HG03521 (cell line): ENCODE measurements around the gene UBE2E2.
A peak's percentile ranks its signal among the peaks of the same experiment; 100 is the strongest.

Experiments
- ATAC-seq: cut with Tn5 transposase; IDR thresholded peaks from one replicate; pipeline ENCODE4 v1.9.1; 2021; ENCODE audit warnings: mild to moderate bottlenecking, moderate library complexity; ENCODE audit not compliant: unreplicated experiment

UBE2E2 gene

GRCh38 chr3:23435318-23435717, 232.2 kb downstream of the UBE2E2 start:
- no peak for ATAC-seq

DNA sequence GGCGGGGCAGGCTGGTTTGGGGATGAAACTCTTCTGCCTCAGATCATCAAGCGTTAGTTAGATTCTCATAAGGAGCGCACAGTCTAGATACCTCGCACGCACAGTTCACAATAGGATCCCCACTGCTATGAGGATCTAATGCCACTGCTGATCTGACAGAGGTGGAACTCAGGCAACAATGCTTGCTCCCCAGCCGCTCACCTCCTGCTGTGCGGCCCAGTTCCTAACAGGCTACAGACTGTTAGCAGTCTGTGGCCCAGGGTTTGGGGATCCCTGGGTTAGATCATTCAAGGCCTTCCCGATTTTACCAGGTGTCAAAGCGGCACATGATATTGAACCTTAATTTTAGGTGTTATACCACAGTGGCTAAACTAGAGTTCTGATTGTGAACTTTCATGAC, 232.8 kb downstream of the UBE2E2 start:
- ATAC-seq = no peak

DNA sequence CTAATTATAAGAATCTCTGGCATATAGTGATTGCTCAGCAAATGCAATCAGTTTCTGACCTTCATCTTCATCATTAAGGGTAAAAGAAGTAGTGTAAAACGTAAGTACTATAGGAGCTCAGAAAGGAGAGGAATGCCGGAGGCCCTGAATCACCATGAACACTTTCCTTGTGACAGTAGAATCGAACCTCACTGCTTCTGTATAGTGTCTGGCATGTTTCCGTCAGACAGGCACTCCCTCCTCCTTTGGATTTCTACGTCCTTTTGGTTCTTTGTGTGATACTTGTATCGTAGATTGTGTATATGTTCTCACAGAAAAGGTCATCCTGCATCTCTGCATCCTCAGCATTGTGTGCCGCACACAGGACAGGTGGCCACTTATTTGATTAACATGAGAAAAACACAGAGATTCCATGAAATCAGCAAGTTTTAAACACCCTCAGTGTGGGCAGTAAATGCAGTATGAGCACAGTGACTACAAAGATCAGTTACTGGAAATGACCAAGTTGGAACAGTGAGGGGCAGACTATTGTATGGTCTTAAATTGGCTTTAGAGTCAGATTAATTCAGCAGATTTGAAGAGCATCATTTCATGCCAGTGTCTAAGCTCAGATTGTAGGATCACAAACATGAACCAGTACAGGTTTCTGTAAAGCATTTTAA, 234.5 kb downstream of the UBE2E2 start:
- no peak for ATAC-seq

DNA sequence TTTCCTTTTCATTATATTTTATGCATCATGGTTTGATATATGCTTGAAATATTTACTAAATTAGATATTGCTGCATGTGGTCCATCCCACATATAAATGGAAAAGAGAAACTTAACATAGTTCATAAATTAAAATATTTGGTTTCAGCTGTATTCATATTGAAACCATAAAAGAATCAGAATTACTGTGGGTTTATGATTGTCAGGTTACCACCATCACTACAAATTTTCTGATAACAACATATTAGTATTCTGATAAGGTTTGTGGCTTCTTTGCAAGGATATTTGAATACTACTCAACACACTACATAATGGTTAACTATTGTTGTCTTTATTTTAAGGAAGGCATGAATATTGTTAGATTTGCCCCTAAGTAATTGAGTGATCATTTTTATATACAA, 235.5 kb downstream of the UBE2E2 start:
- ATAC-seq = peak; percentile 41

DNA sequence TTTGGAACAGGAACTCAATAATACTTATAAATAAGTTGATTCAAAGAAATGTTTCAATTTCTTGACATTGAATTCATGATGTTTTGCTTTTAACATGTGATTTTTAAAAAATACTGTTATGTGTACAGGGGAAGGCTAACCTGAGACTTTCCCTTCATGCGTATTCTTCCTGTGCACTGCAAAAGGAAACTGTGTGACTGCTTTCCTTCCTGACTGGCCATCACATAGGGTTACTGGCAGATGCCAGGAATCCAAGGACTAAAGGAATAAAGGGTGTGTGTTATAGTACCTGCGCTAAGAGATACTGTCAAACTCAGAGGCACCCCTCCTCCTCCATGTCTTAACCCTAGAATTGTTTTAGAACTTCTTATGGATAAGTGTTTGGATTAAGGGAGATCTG, 236.0 kb downstream of the UBE2E2 start:
- no peak for ATAC-seq

GRCh38 chr3:23440416-23441294, 237.5 kb downstream of the UBE2E2 start:
- no peak for ATAC-seq

- peak; percentile 39 for ATAC-seq
Observed at GRCh38 chr3:23442598-23443383, 239.7 kb downstream of the UBE2E2 start.

DNA sequence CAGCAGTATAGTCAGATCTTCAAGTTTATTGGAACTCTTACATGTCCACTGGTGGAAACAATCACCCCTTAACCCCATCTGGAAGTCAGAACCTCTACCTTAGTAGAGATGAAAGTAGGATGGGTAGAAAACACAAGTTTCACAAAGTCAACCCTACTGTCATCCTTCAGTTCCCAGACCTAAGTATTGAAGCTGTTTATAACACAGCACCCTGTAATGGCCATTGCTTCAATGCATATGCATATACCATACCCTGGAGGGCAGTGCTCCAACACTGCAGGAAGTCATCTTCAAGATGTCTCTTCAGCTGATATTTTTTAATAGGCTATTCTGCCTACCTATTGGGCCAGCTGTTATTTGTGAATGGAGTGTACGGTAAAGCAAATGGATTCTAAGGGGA, 241.3 kb downstream of the UBE2E2 start:
- no peak for ATAC-seq

DNA sequence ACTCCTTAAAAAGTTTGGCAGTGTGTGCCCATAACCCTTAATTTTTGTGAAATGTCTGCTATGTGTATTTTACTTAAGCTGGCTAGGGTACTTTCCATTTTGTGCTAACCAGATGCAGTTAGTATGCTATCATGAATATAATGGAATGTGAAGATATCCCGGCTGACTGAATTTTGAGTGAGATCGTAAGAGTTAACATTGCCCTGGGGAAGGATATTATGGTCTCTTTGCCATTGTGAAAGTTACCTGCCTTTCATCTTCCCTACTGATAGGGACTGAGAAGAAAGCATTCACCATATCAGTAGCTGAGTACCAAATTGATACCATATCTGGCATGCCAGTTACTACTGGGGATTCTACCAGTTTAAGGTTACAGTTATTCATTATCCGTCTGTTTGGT, 243.2 kb downstream of the UBE2E2 start:
- ATAC-seq = no peak

GRCh38 chr3:23448998-23449537, 245.9 kb downstream of the UBE2E2 start:
- no peak for ATAC-seq

- no peak for ATAC-seq
Observed at GRCh38 chr3:23450051-23450450, 246.9 kb downstream of the UBE2E2 start.

GRCh38 chr3:23450806-23451205, 247.7 kb downstream of the UBE2E2 start:
- ATAC-seq = no peak

- ATAC-seq = no peak
Observed at GRCh38 chr3:23452408-23452807, 249.3 kb downstream of the UBE2E2 start.

GRCh38 chr3:23455084-23455483, 252.0 kb downstream of the UBE2E2 start:
- ATAC-seq = no peak

GRCh38 chr3:23455775-23456174, 252.6 kb downstream of the UBE2E2 start:
- ATAC-seq = no peak

GRCh38 chr3:23457697-23458096, 254.6 kb downstream of the UBE2E2 start:
- no peak for ATAC-seq

- ATAC-seq = no peak
Observed at GRCh38 chr3:23459465-23459864, 256.3 kb downstream of the UBE2E2 start.

DNA sequence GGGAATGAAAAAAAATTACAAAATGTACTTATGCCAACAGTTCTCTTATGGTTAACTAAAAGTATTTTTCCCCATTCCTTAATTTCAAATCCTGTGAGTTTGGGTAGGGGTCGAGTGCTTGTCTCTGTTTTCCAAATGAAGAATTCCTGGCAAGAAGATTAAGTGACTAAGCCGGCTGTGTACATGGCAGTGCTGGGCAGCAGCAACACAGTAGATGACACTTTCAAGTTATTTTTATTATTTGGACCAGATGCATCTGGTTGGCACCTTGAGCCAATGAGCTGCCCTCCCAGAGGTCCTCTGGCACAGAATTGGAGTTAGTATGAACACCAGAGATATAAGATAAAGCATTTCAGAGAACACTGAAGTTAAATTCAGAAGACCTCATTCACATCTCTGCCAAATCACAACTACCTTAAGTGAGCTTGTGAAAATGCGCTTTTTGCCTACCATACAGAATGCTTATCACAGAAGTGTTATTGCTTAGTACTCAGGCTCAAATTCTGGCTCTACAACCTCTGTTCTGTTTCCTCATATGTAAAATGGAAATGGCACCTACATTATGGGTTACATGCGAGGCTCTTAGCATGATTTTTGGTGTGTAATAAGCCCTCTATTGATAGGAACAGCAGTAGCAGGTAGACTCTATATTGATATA, 256.9 kb downstream of the UBE2E2 start:
- no peak for ATAC-seq

DNA sequence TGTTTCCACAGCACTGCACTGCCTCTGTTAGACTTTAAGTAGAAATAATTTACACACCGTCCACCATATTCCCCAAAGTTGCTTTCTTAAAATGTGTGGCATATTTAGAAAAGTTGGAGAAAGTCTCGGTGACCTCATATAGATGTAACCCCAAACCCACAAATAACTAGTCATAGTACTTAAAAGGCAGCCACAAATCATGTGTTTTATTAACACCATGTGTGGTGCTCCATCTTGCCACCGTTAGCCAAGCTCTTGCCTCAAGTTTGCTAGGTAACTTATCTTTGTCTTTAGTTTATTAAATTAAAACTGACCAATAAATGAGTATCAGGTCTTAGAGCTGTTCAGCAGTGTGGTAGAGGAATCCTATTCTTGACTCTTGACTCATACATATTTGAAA, 257.9 kb downstream of the UBE2E2 start:
- ATAC-seq = no peak

DNA sequence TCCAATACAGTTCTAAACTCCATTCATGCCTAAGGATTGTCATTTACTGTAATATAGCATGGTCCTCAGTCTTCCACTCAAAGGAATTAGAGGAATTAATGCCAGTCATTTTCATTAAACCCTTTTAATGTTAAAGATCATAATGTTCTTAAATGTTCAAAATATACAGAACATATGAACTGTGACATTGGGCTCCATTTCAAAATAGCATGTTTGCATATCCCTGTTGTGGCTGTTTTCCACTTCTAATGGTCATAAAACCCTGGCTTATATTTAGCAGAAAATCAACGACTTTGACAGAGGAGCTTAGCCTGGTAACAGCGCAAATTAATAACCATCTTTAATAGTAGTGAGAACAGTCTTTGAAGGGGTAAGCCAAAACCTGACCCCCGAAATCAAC, 260.7 kb downstream of the UBE2E2 start:
- ATAC-seq = no peak

DNA sequence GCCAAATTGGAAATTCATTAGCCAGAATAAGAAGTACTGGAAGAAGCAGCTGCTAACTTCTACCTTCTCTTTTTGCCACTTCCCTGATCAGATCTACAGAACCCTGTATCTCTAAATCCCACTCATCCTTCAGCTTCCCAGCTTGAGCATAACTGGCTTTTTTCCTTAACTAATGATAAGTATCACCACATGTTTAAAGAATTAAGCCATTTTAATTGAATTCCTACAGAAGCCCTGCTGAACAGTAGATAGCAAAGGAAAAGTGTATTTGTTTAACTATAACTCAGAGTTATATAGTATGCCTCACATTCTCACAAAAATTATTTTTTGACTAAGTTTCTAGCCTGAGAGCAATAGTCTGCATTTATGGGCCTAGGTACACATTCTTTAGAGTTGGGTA, 262.4 kb downstream of the UBE2E2 start:
- ATAC-seq = no peak
